GM13976 (cell line): Measurements from ENCODE around the gene CAMK4.
A peak's percentile ranks its signal among the peaks of the same experiment; 100 is the strongest.

ENCODE experiments used
- DNase-seq: peaks from one replicate; pipeline ENCODE4 v3.0.0; 2012; ENCODE audit warnings: low spot score
- CTCF ChIP-seq: IDR thresholded peaks from 2 replicates; pipeline ENCODE4 v1.5.1; 2012; ENCODE audit warnings: borderline replicate concordance, mild to moderate bottlenecking; ENCODE audit not compliant: insufficient read depth; ENCODE audit errors: extremely low read depth, missing control alignments, control extremely low read depth
- in situ Hi-C: fragments of 300-500 bp; cut with MboI; formaldehyde crosslinking; loops from one replicate; pipeline ENCODE4 v1.12.0; 2022; ENCODE audit warnings: low sequenced_read_pairs, mixed read lengths, inconsistent platforms; ENCODE audit not compliant: unreplicated experiment

Gene CAMK4

GRCh38 chr5:111221139-111221538 is 3.0 kb upstream of the CAMK4 start:
- no peak for DNase-seq
- in situ Hi-C loops = no loop called here
- no peak for TF ChIP-seq CTCF

- in situ Hi-C loops = no loop called here
- TF ChIP-seq CTCF = no peak
- no peak for DNase-seq
These were observed 940 bp upstream of the CAMK4 start for GRCh38 chr5:111223101-111223786.

GRCh38 chr5:111224561-111225345 is 569 bp downstream of the CAMK4 start:
- DNase-seq = no peak
- in situ Hi-C loops = no loop called here
- TF ChIP-seq CTCF = no peak

- peak; percentile 47 for DNase-seq
- no peak for TF ChIP-seq CTCF
- in situ Hi-C loops = no loop called here
These were observed 1.7 kb downstream of the CAMK4 start for GRCh38 chr5:111225926-111226325.

- no peak for DNase-seq
- TF ChIP-seq CTCF = no peak
- in situ Hi-C loops = no loop called here
These were observed 2.4 kb downstream of the CAMK4 start for GRCh38 chr5:111226556-111226955.

- no peak for DNase-seq
- in situ Hi-C loops = no loop called here
- TF ChIP-seq CTCF = no peak
These were observed 3.1 kb downstream of the CAMK4 start for GRCh38 chr5:111227226-111227782.
